ENCODE measurements around the gene VPS36. TPM values are rescaled to one million over a fixed set of nuclear protein-coding genes. Genes with fewer than 3 reads are reported as not detected.
"Not testable (repeated sequence)": the region's sequence is repeated elsewhere in the genome, so short reads cannot be mapped to it uniquely, and the experiment has no call there.

VPS36 gene
- 10 to 100 TPM; 35.2 to 50.7 TPM for total RNA-seq

DNA sequence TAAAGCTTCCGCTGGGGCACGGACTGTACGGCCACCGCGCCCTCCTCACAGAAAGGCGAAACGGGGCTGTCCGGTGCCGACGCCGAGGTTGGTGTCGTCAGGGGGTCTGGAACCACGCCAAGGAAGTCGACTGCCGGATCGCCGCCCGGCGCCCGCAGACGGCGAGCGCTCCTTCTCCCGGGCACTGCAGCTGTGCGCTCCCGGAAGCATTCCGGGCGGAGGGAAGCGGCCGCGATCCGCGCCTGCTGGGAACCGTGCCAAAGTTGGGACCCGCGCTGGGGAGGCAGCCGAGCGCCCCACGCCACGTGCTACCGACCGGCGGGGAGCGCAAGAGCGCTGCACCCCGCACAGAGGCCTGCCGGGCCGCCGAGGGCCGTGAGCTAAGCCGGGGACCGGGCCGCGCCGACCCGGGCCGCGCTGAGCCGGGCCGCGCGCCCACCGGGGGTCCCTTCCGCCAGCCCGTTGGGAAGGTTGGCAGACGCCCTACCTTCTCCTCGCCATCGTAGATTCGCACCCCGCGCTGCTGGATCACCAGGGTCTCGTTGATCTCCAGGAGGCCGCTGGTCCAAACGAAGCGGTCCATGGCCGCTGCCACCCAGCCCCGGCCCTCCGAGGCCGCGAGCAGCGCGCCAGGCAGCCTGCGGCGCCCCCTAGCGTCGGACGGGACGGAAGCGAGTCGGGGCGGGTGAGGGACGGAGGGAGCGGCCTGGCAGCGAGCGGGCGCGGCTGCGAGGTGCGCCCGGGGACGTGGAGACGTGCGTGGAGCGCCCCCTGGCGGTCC, at the start of gene VPS36:
Gene VPS36, minus strand, starts transcription at position 623 of the 781 bp plus-strand sequence. Its CDS starts 40 bp downstream, at position 583.
- no peaks in the 10 kb centered on the region for H3K9me3 ChIP-seq
- H3K4me1 ChIP-seq, result peaks cover 5% of the 10 kb centered on the region
- intact Hi-C loops (cut with DNase I), result no loop called here

DNA sequence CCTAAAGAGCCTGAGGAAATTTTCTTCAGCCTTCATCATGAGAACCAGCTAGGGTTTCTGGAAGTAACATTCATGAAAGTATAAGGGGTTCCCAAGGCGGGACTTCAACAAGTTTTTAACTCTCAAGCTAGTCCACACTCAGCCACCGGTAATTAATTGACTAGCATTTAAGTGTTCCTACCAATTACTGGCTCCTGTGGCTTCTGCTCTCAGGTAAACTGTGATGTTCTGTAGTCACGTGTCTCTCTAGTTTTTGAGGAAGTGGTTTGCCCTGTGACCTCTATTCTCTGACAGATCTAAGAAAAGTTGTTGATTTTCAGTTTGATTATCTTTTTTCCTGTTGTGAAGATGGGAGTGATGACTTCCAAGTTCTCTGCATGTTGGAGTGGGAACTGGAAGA, 47.5 kb upstream of the VPS36 start:
- H3K36me3 ChIP-seq; DNase-seq; H3K27ac ChIP-seq; H3K4me3 ChIP-seq; H3K9me3 ChIP-seq; H3K4me1 ChIP-seq; intact Hi-C loops (cut with DNase I); H3K9ac ChIP-seq (ENCODE audit: low read depth in 2 of 2, low read length in 2 of 2); H3K27me3 ChIP-seq: not testable (repeated sequence)

More for the DNA sequence above, at the start of gene VPS36:
- peak within 1 kb of the TSS; percentile 99 for H3K27ac ChIP-seq
- no peaks in the 10 kb centered on the region for H3K27me3 ChIP-seq
- peak; percentile 98 for DNase-seq
- H3K36me3 ChIP-seq, result no peaks in the 10 kb centered on the region
- peak within 1 kb of the TSS; percentile 66 to 95 for H3K9ac ChIP-seq (ENCODE audit: low read depth in 2 of 2, low read length in 2 of 2)
- peak within 1 kb of the TSS; percentile 80 for H3K4me3 ChIP-seq
- peak; percentile 100 for TF ChIP-seq CTCF (IDR thresholded peaks at IDR 0.05)

GRCh38 chr13:52494241-52494640, 43.8 kb upstream of the VPS36 start:
- H3K9me3 ChIP-seq; H3K36me3 ChIP-seq; H3K4me1 ChIP-seq; intact Hi-C loops (cut with DNase I); H3K4me3 ChIP-seq; H3K27ac ChIP-seq; H3K27me3 ChIP-seq; DNase-seq; H3K9ac ChIP-seq (ENCODE audit: low read depth in 2 of 2, low read length in 2 of 2): not testable (repeated sequence)

DNA sequence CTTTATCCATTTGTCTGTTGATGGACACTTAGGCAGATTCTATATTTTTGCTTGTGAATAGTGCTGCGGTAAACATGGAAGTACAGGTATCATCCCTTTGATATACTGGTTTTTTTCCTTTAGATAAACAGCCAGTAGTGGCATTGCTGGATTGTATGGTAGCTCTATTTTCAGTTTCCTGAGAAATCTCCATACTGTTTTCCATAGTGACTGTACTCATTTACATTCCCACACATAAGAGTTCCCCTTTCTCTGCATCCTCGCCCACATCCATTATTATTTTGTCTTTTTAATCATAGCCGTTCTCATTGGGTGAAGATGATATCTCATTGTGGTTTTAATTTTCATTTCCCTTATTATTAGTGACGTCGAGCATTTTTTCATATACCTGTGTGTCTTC, 40.6 kb upstream of the VPS36 start:
- not testable (repeated sequence) for H3K9ac ChIP-seq (ENCODE audit: low read depth in 2 of 2, low read length in 2 of 2)

DNA sequence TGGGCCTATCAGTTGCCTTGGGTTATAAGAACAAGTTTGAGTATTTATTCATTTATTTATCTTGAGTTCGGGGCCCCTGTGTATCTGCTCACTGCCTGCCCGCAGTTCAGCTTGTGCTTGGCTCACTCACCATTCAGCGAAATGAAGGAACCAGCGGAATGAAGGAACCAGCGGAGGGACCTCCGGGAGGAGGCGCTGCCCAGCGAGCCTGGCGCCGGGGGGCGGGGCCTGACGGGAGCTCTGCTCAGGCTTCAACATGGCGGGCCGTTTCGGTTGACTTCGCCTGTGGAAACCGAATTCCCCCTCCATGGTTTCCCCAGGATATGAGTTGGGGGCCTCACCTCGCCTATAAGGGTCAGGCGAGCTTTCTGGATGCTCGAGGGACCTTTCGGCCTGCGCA, 38.3 kb upstream of the VPS36 start:
- DNase-seq; H3K4me3 ChIP-seq; H3K36me3 ChIP-seq; H3K27ac ChIP-seq; H3K9ac ChIP-seq (ENCODE audit: low read depth in 2 of 2, low read length in 2 of 2); intact Hi-C loops (cut with DNase I); H3K9me3 ChIP-seq; H3K27me3 ChIP-seq; H3K4me1 ChIP-seq: not testable (repeated sequence)

More for the DNA sequence above, 40.6 kb upstream of the VPS36 start:
- H3K9me3 ChIP-seq; H3K27ac ChIP-seq; DNase-seq; H3K4me3 ChIP-seq; H3K4me1 ChIP-seq; H3K36me3 ChIP-seq; H3K27me3 ChIP-seq; intact Hi-C loops (cut with DNase I): not testable (repeated sequence)

GRCh38 chr13:52487078-52487477, 36.6 kb upstream of the VPS36 start:
- H3K27me3 ChIP-seq; H3K9ac ChIP-seq (ENCODE audit: low read depth in 2 of 2, low read length in 2 of 2); H3K27ac ChIP-seq; H3K4me1 ChIP-seq; H3K4me3 ChIP-seq; H3K9me3 ChIP-seq; intact Hi-C loops (cut with DNase I); DNase-seq; H3K36me3 ChIP-seq: not testable (repeated sequence)

- DNase-seq; H3K4me1 ChIP-seq; H3K9ac ChIP-seq (ENCODE audit: low read depth in 2 of 2, low read length in 2 of 2); H3K27me3 ChIP-seq; H3K36me3 ChIP-seq; H3K27ac ChIP-seq; intact Hi-C loops (cut with DNase I); H3K4me3 ChIP-seq; H3K9me3 ChIP-seq: not testable (repeated sequence)
Observed at GRCh38 chr13:52480677-52481428, 30.4 kb upstream of the VPS36 start.

GRCh38 chr13:52468487-52468886, 18.1 kb upstream of the VPS36 start:
- H3K9me3 ChIP-seq; H3K9ac ChIP-seq (ENCODE audit: low read depth in 2 of 2, low read length in 2 of 2); DNase-seq; H3K27ac ChIP-seq; H3K4me1 ChIP-seq; intact Hi-C loops (cut with DNase I); H3K27me3 ChIP-seq; H3K4me3 ChIP-seq; H3K36me3 ChIP-seq: not testable (repeated sequence)

GRCh38 chr13:52463526-52463925, 13.1 kb upstream of the VPS36 start:
- Histone ChIP-seq H3K4me3 (no peak overlapping the region), H3K27me3 (no peaks in the 10 kb centered on the region), H3K9ac (ENCODE audit: low read depth in 2 of 2, low read length in 2 of 2) (no peak overlapping the region), H3K9me3 (no peaks in the 10 kb centered on the region), H3K4me1 (no peaks in the 10 kb centered on the region), H3K36me3 (peaks cover 6% of the 10 kb centered on the region), H3K27ac (no peak overlapping the region)
- TF ChIP-seq CTCF (IDR thresholded peaks at IDR 0.05), result no peak
- intact Hi-C loops (cut with DNase I), result no loop called here
- DNase-seq, result no peak

Data from colonic mucosa (tissue), 4 donors.